Esophagus squamous epithelium (tissue), 5 donors: ENCODE measurements around the gene OR1B1. TPM values are rescaled to one million over a fixed set of nuclear protein-coding genes. Genes with fewer than 3 reads are reported as not detected.
"Not testable (repeated sequence)": the region's sequence is repeated elsewhere in the genome, so short reads cannot be mapped to it uniquely, and the experiment has no call there.

Experiments
- DNase-seq: peaks from one replicate; lab custom pipeline; 2025; lab: John Stamatoyannopoulos, UW
- H3K27ac ChIP-seq, 4 donors: fragments of 200-600 bp; sonication (generic); one replicate each; pipeline ENCODE4 v1.5.1; 2016 to 2019; ENCODE audit warnings: mild to moderate bottlenecking in 1 of 4
- H3K27me3 ChIP-seq, 4 donors: fragments of 200-600 bp; sonication (generic); 1 replicate in 3 of 4; 2 replicates in 1 of 4; pipeline versions ENCODE4 v1.5.1 to v1.6.0; 2017 to 2021; ENCODE audit warnings: antibody characterized with exemption in 1 of 4
- H3K36me3 ChIP-seq, 3 donors: fragments of 200-600 bp; sonication (generic); one replicate each; pipeline ENCODE4 v1.5.1; 2016 to 2019
- H3K4me1 ChIP-seq, 3 donors: fragments of 200-600 bp; sonication (generic); one replicate each; pipeline ENCODE4 v1.5.1; 2017 to 2019
- H3K4me3 ChIP-seq, 4 donors: fragments of 200-600 bp; sonication (generic); 1 replicate in 3 of 4; 2 replicates in 1 of 4; pipeline ENCODE4 v1.5.1; 2016 to 2019; ENCODE audit warnings: mild to moderate bottlenecking in 2 of 4, moderate library complexity in 1 of 4
- H3K9me3 ChIP-seq, 3 donors: fragments of 200-600 bp; sonication (generic); one replicate each; pipeline ENCODE4 v1.5.1; 2016 to 2019
- CTCF ChIP-seq, 6 experiments: fragments of 450-650 bp in 4 of 6; fragments of 200-600 bp in 2 of 6; sonication (generic) in 2 of 6; IDR thresholded peaks; one replicate each; pipeline ENCODE4 v1.5.1; 2016 to 2019; ENCODE audit warnings: antibody characterized with exemption in 6 of 6, mild to moderate bottlenecking in 4 of 6, moderate library complexity in 4 of 6
- POLR2A ChIP-seq, 4 donors: fragments of 450-650 bp; IDR thresholded peaks; one replicate each; pipeline ENCODE4 v1.6.1; 2017; ENCODE audit warnings: antibody characterized with exemption in 4 of 4, mild to moderate bottlenecking in 4 of 4, moderate library complexity in 3 of 4
- WGBS, 2 donors: methylation state at CpG; one replicate each; pipeline ENCODE4 v1.1.5; 2018; 5-methylcytosine and 5-hydroxymethylcytosine counted together
- intact Hi-C: fragments of 100-400 bp; cut with DNase I; formaldehyde crosslinking; loops from one replicate; pipeline ENCODE4 v1.15.0; 2022
- total RNA-seq, 4 donors: library from RNA; depleted of rRNA; stranded (reverse); fragments of >200 nt; gene quantifications; one replicate each; pipeline ENCODE4 v1.1.0, GENCODE V29; 2016
- donor health status: DM: yes; HTN: yes; CAD: no.

The OR1B1 gene
- total RNA-seq, 4 donors from 2014 or later = not detected

GRCh38 chr9:122605691-122606090 is 51.7 kb downstream of the OR1B1 start:
- intact Hi-C loops = no loop called here
- H3K27ac ChIP-seq = no peak overlapping the region
- 26 to 33% methylated on average over 1 of the region's 1 CpG for WGBS, 2 donors
- no peaks in the 10 kb centered on the region for H3K4me1 ChIP-seq
- DNase-seq = no peak
- no peaks in the 10 kb centered on the region for H3K36me3 ChIP-seq
- H3K9me3 ChIP-seq = no peaks in the 10 kb centered on the region
- no peak for TF ChIP-seq POLR2A (IDR thresholded peaks at IDR 0.05)
- no peak for TF ChIP-seq CTCF (IDR thresholded peaks at IDR 0.05)
- H3K27me3 ChIP-seq = no peaks in the 10 kb centered on the region
- no peak overlapping the region for H3K4me3 ChIP-seq

- intact Hi-C loops, H3K4me3 ChIP-seq, H3K27me3 ChIP-seq, H3K27ac ChIP-seq, DNase-seq, H3K36me3 ChIP-seq, H3K9me3 ChIP-seq, H3K4me1 ChIP-seq: not testable (repeated sequence)
- 85 to 89% methylated on average over 8 of the region's 8 CpGs for WGBS, 2 donors
Observed at GRCh38 chr9:122583284-122583683, 74.1 kb downstream of the OR1B1 start, which contains the start of gene OR1L8. Gene OR1L8, minus strand, starts transcription at chr9:122583384. Its CDS starts 14,907 bp downstream, at chr9:122568477.

DNA sequence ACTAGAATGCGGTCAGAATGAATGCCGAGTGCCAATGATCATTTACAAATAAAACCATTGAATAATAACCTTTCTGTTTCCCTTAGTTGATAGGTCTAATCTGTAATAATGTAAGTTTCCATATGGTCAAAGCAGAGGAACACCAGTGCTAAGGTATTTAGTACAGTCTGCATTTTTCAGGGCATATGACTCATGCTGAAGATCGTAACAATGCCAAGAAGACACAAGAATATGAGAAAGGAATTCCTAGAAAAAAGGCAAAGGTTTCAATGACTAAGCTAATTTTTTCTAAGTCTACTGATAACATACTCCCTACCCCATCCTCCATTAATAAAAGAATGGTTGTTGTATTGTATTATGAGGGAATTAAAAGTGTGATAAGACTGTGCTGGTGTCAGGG is 77.1 kb downstream of the OR1B1 start:
- intact Hi-C loops = no loop called here
- no peak for TF ChIP-seq POLR2A (IDR thresholded peaks at IDR 0.05)
- TF ChIP-seq CTCF (IDR thresholded peaks at IDR 0.05) = no peak
- H3K9me3 ChIP-seq = peaks cover 0 to 5% (median 0%) of the 10 kb centered on the region in 3 donors
- no peak overlapping the region for H3K27ac ChIP-seq
- H3K4me3 ChIP-seq = no peak overlapping the region
- DNase-seq = no peak
- H3K4me1 ChIP-seq = no peaks in the 10 kb centered on the region
- H3K36me3 ChIP-seq = peaks cover 0 to 4% (median 0%) of the 10 kb centered on the region in 3 donors
- H3K27me3 ChIP-seq = no peaks in the 10 kb centered on the region
- 66 to 72% methylated on average over 3 of the region's 3 CpGs for WGBS, 2 donors

DNA sequence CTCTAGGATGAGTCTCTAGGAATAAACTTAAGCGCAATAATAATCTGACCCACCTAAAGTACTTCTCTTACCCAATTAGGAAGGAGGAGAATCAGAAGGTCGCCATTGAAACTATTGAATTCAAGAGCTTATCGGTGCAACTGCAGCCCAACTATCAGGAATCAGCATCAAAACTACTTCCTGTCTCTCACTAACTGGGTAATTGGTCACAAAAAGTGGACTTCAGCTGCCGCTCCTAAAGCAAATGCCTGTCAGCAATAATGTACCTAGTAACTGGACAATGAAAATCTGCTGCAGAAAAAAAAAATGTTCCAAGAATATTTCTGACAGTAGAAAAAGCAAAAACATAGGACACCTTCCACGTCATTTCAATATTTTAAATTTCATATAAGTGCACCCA is 77.6 kb downstream of the OR1B1 start:
- TF ChIP-seq POLR2A (IDR thresholded peaks at IDR 0.05) = no peak
- no peak for TF ChIP-seq CTCF (IDR thresholded peaks at IDR 0.05)
- no peaks in the 10 kb centered on the region for H3K27me3 ChIP-seq
- no peak overlapping the region for H3K27ac ChIP-seq
- intact Hi-C loops = no loop called here
- 77 to 79% methylated on average over 5 of the region's 5 CpGs for WGBS, 2 donors
- H3K4me3 ChIP-seq = no peak overlapping the region
- peaks cover 0 to 5% (median 0%) of the 10 kb centered on the region in 3 donors for H3K9me3 ChIP-seq
- no peak for DNase-seq
- H3K4me1 ChIP-seq = no peaks in the 10 kb centered on the region
- H3K36me3 ChIP-seq = peaks cover 0 to 4% (median 0%) of the 10 kb centered on the region in 3 donors

Other genes starting within 250 kb of the OR1B1 start
- not detected for gene OR1J1, start 179.7 kb downstream of the OR1B1 start, total RNA-seq
- not detected for gene OR1J2, start 146.8 kb downstream of the OR1B1 start, total RNA-seq
- not detected for gene OR1J4, start 138.5 kb downstream of the OR1B1 start, total RNA-seq
- gene OR1N1, start 130.3 kb downstream of the OR1B1 start, total RNA-seq = not detected
- under 1 TPM in 1 of 4 donors, not detected in 3; 0.38 TPM for gene OR1N2, start 104.5 kb downstream of the OR1B1 start, total RNA-seq
- under 1 TPM in 1 of 4 donors, not detected in 3; 0.38 TPM for gene OR1L8, start 74.2 kb downstream of the OR1B1 start, total RNA-seq
- gene OR1Q1, start 42.9 kb downstream of the OR1B1 start, total RNA-seq = not detected
- not detected for gene OR1L1, start 4.1 kb upstream of the OR1B1 start, total RNA-seq
- gene OR1L3, start 17.5 kb upstream of the OR1B1 start, total RNA-seq = not detected
- gene OR1L4, start 66.4 kb upstream of the OR1B1 start, total RNA-seq = not detected
- not detected for gene OR1L6, start 84.7 kb upstream of the OR1B1 start, total RNA-seq
- gene OR5C1, start 131.3 kb upstream of the OR1B1 start, total RNA-seq = not detected
- not detected for gene OR1K1, start 142.5 kb upstream of the OR1B1 start, total RNA-seq
- gene PDCL, start 171.0 kb upstream of the OR1B1 start, total RNA-seq = 10 to 100 TPM in 3 of 4 donors, 1 to 10 TPM in 1; 9.7 to 17.0 (median 14.3) TPM
- 10 to 100 TPM; 24.6 to 46.3 (median 30.2) TPM for gene RC3H2, start 247.7 kb upstream of the OR1B1 start, total RNA-seq